Right ventricle myocardium superior (tissue), 1 donor: ENCODE data around the gene ARHGAP1. TPM values are rescaled to one million over a fixed set of nuclear protein-coding genes. Genes with fewer than 3 reads are reported as not detected.

Source experiments
- ATAC-seq: fragments of 200-7000 bp; cut with Tn5 transposase; one replicate; pipeline ENCODE4 v1.9.1; 2020; ENCODE audit warnings: mild to moderate bottlenecking; ENCODE audit not compliant: poor library complexity
- DNase-seq: peaks from one replicate; pipeline ENCODE4 v3.0.0-alpha.2; 2020
- intact Hi-C: fragments of 100-400 bp; cut with DNase I; formaldehyde crosslinking; loops from one replicate; pipeline ENCODE4 v1.11.2; 2022
- total RNA-seq: library from RNA; stranded (reverse); fragmentation: NEBNext Ultra II Directional; extraction: Animal tissue kit (Norgen Biotek cat#: 25700); gene quantifications from one replicate; pipeline ENCODE4 v1.2.1, GENCODE V29; 2021
- donor health status: DM: no; HTN: yes; CAD: no; lungs with severe emphysema.

Gene ARHGAP1
- total RNA-seq, 1 donor from 2014 or later = 60.9 TPM

DNA sequence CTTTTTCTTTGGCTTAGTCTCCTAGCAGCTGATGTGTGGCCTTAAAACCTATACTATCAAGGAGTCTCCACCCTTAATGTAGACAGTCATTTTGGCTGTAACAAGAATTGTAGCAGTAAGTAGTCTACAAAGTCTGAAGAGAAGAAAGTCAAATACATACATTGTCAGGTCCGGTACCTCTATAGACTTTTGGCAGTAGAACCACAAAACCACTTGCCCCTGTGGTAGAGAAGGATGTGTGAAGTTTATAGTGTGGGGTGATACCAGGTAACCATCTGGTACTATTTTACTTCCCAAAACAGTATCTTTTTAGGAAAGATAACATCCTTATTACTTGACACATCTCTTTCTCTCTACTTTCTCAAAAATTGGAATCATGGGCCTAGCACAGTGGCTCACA lies 67.9 kb downstream of the ARHGAP1 start:
- no peak for DNase-seq
- intact Hi-C loops = no loop called here
- ATAC-seq = no peak

DNA sequence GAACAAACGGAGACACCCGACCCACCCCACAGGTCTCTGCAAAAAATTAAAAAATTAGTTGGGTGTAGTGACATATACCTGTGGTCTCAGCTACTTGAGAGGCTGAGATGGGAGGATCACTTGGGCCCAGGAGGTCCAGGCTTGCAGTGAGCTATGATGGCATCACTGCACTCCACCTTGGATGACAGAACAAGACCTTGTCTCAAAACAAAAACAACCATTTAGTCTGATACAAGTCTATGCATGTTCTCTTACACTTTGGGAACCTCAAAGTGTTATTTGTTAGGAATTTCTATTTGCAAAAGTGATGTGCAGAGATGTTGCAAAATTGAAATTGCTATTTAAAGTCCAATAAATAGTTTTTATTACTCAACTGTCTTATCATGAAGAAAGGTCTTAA lies 68.7 kb downstream of the ARHGAP1 start:
- ATAC-seq = no peak
- no peak for DNase-seq
- intact Hi-C loops = no loop called here

DNA sequence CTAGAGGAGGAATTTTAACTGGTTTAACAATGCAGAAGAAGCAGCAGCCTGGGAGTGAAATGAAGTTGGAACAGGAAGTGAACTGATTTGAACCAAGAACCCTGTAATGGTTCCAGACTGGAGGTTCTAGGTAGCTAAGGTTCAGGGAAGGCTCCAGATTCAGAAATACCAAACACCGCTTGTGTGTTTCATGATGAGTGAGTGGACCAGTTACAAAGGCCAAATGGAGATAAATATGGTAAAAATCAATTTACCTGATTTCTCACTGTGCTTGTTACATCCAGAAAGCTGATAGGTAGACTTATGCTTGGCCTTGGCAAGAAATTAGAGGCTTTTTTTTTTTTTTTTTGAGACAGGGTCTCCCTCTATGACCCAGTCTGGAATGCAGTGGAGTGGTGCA lies 70.2 kb downstream of the ARHGAP1 start:
- DNase-seq (no peak), ATAC-seq (no peak)
- intact Hi-C loops = no loop called here

DNA sequence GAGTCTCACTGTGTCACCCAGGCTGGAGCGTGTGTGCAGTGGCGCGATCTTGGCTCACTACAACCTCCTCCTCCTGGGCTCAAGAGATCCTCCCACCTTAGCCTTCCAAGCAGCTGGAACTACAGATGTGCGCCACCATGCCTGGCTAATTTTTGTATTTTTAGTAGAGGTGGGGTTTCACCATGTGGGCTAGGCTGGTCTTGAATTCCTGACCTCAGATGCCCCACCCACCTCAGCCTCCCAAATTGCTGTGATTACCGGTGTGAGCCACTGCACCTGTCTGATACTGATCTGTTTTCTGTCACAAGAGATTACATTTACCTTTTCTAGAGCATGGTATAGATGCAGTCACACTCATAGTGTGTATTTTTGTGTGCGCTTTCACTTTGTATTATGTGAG lies 71.5 kb downstream of the ARHGAP1 start:
- ATAC-seq (no peak), DNase-seq (no peak)
- intact Hi-C loops = no loop called here

Other genes starting within 250 kb of the ARHGAP1 start
- gene AMBRA1, start 106.6 kb downstream of the ARHGAP1 start, total RNA-seq = 12.3 TPM
- gene HARBI1, start 83.4 kb downstream of the ARHGAP1 start, total RNA-seq = 1.9 TPM
- 37.4 TPM for gene ATG13, start 83.1 kb downstream of the ARHGAP1 start, total RNA-seq
- 6.6 TPM for gene ZNF408, start 412 bp upstream of the ARHGAP1 start, total RNA-seq
- gene F2, start 18.6 kb upstream of the ARHGAP1 start, total RNA-seq = 0.11 TPM
- 69.4 TPM for gene CKAP5, start 145.7 kb upstream of the ARHGAP1 start, total RNA-seq
- 20.3 TPM for gene LRP4, start 217.9 kb upstream of the ARHGAP1 start, total RNA-seq
- 10.0 TPM for gene CSTPP1, start 236.1 kb upstream of the ARHGAP1 start, total RNA-seq